Heart left ventricle (tissue), 16 donors: ENCODE data around the gene DCAF10. TPM values are rescaled to one million over a fixed set of nuclear protein-coding genes. Genes with fewer than 3 reads are reported as not detected.

Source experiments
- ATAC-seq, 4 donors: fragments of 200-7000 bp; cut with Tn5 transposase; one replicate each; pipeline ENCODE4 v1.9.1; 2020 to 2022; ENCODE audit warnings: moderate library complexity in 4 of 4, mild to moderate bottlenecking in 3 of 4, moderate number of reproducible peaks in 1 of 4
- DNase-seq, 5 donors: peaks; one replicate each; pipeline ENCODE4 v3.0.0-alpha.2; 2020
- H3K27ac ChIP-seq, 12 donors: fragments of 200-600 bp; sonication (generic) in 4 of 12; one replicate each; pipeline versions ENCODE4 v1.5.0 to v1.8.0; 2016 to 2022; ENCODE audit warnings: mild to moderate bottlenecking in 2 of 12
- H3K27me3 ChIP-seq, 9 donors: fragments of 200-600 bp; sonication (generic) in 2 of 9; one replicate each; pipeline versions ENCODE4 v1.5.1 to v1.8.0; 2016 to 2022; ENCODE audit warnings: mild to moderate bottlenecking in 3 of 9
- H3K36me3 ChIP-seq, 9 donors: fragments of 200-600 bp; sonication (generic) in 2 of 9; one replicate each; pipeline versions ENCODE4 v1.5.0 to v1.8.0; 2018 to 2022; ENCODE audit warnings: mild to moderate bottlenecking in 2 of 9
- H3K4me1 ChIP-seq, 12 donors: fragments of 200-600 bp; sonication (generic) in 4 of 12; one replicate each; pipeline versions ENCODE4 v1.5.0 to v1.8.0; 2016 to 2022; ENCODE audit warnings: mild to moderate bottlenecking in 3 of 12
- H3K4me3 ChIP-seq, 12 donors: fragments of 200-600 bp; sonication (generic) in 4 of 12; one replicate each; pipeline versions ENCODE4 v1.5.0 to v1.8.0; 2017 to 2022; ENCODE audit warnings: mild to moderate bottlenecking in 9 of 12, moderate library complexity in 4 of 12
- H3K9me3 ChIP-seq, 12 donors: fragments of 200-600 bp; sonication (generic) in 4 of 12; one replicate each; pipeline versions ENCODE4 v1.5.0 to v1.8.0; 2016 to 2022; ENCODE audit warnings: mild to moderate bottlenecking in 1 of 12
- CTCF ChIP-seq, 12 donors: fragments of 200-600 bp; sonication (generic) in 4 of 12; IDR thresholded peaks; one replicate each; pipeline versions ENCODE4 v1.5.0 to v1.8.0; 2018 to 2022; ENCODE audit warnings: antibody characterized with exemption in 12 of 12, mild to moderate bottlenecking in 5 of 12
- POLR2A ChIP-seq, 2 donors: fragments of 450-650 bp; IDR thresholded peaks; one replicate each; pipeline ENCODE4 v1.6.1; 2017; ENCODE audit warnings: antibody characterized with exemption in 2 of 2, mild to moderate bottlenecking in 2 of 2, moderate library complexity in 2 of 2
- WGBS, 4 donors: extraction: QIAGEN DNeasy Blood & Tissue Kit in 2 of 4; methylation state at CpG; one replicate each; pipeline versions ENCODE4 v1.1.5 to v1.1.7; 2013 to 2018; 5-methylcytosine and 5-hydroxymethylcytosine counted together
- intact Hi-C, 10 donors: fragments of 100-400 bp; cut with DNase I; formaldehyde crosslinking; loops; one replicate each; pipeline versions ENCODE4 v1.11.1 to v1.14.2; 2022
- polyA plus RNA-seq, 2 donors: library from polyadenylated mRNA; stranded (reverse); fragments of 200-250 nt; gene quantifications; one replicate each; pipeline ENCODE4 v1.2.3, GENCODE V29; 2013
- total RNA-seq, 9 donors: library from RNA; depleted of rRNA in 2 of 9; stranded (reverse); fragments of >200 nt in 2 of 9; fragmentation: NEBNext Ultra II Directional in 3 of 9; extraction: Animal tissue kit (Norgen Biotek cat#: 25700) in 3 of 9; gene quantifications; one replicate each; pipeline versions ENCODE4 v1.1.0 to v1.2.4, GENCODE V29; 2016 to 2023
- donor health status: ischemic (EF 13 %, LVEDD 7.1; RV severe dilation, severe dysfunction).
- donor health status: healthy with polysubstance abuse.
- donor health status: DM: no; HTN: yes; CAD: no.
- donor health status: DM: no; HTN: no; CAD: no.
- donor health status: ischemic (EF 25% LVEDD 6.9; RV normal size, moderate dysfunction).
- donor health status: ischemic (EF 25% LVEDD 5.7; RV mildly dilated, moderate dysfunction).
- donor health status: healthy.
- donor health status: DM: yes; HTN: yes; CAD: no.
- donor health status: ischemic (EF 35%, LVEDD 5.7; RV mildly dilated, moderate dysfunction).
- donor health status: nonischemic (EF 11% LVEDD 7.7; RV severe dilation, severe dysfunction).
- donor health status: DM: yes; HTN: yes; CAD: no.
- donor health status: PGD.
- donor health status: ischemic (EF 29% LVEDD 5.4; RV normal size, mild dysfunction).
- donor health status: nonischemic (EF 23%, LVEDD 6.1; RV moderate dilation, normal function).

Gene DCAF10
- total and polyA plus RNA-seq, 11 donors = 5.0 to 24.3 (median 19.8) TPM

GRCh38 chr9:37892063-37892462 is 91.5 kb downstream of the DCAF10 start:
- Histone ChIP-seq H3K27ac (no peak overlapping the region), H3K4me3 (no peak overlapping the region), H3K4me1 (no peaks in the 10 kb centered on the region), H3K9me3 (no peaks in the 10 kb centered on the region), H3K36me3 (peaks cover 0 to 79% (median 54%) of the 10 kb centered on the region in 9 donors), H3K27me3 (no peaks in the 10 kb centered on the region)
- DNase-seq (no peak), ATAC-seq (no peak)
- intact Hi-C loops = no loop called here
- 82 to 85% (median 84%) methylated on average over 8 of the region's 8 CpGs for WGBS, 4 donors
- no peak for TF ChIP-seq CTCF (IDR thresholded peaks at IDR 0.05)
- TF ChIP-seq POLR2A (IDR thresholded peaks at IDR 0.05) = no peak

GRCh38 chr9:37897665-37898064 is 97.1 kb downstream of the DCAF10 start:
- peaks cover 0 to 75% (median 68%) of the 10 kb centered on the region in 9 donors for H3K36me3 ChIP-seq
- peaks cover 0 to 10% (median 7%) of the 10 kb centered on the region in 12 donors for H3K4me1 ChIP-seq
- no peak overlapping the region for H3K27ac ChIP-seq
- WGBS, 4 donors = 49 to 60% (median 56%) methylated on average over 2 of the region's 2 CpGs
- H3K4me3 ChIP-seq = no peak overlapping the region
- no peak for DNase-seq
- TF ChIP-seq CTCF (IDR thresholded peaks at IDR 0.05) = no peak
- intact Hi-C loops = no loop called here
- no peaks in the 10 kb centered on the region for H3K27me3 ChIP-seq
- ATAC-seq = no peak
- no peaks in the 10 kb centered on the region for H3K9me3 ChIP-seq

GRCh38 chr9:37899041-37899440 is 98.4 kb downstream of the DCAF10 start:
- Histone ChIP-seq H3K9me3 (no peaks in the 10 kb centered on the region), H3K36me3 (peaks cover 0 to 61% (median 54%) of the 10 kb centered on the region in 9 donors), H3K27me3 (no peaks in the 10 kb centered on the region), H3K4me1 (peaks cover 0 to 17% (median 14%) of the 10 kb centered on the region in 12 donors), H3K4me3 (no peak overlapping the region), H3K27ac (no peak overlapping the region)
- intact Hi-C loops = no loop called here
- no peak for ATAC-seq
- no peak for DNase-seq
- TF ChIP-seq POLR2A (IDR thresholded peaks at IDR 0.05) = no peak
- TF ChIP-seq CTCF (IDR thresholded peaks at IDR 0.05) = no peak
- 84 to 91% (median 89%) methylated on average over 2 of the region's 2 CpGs for WGBS, 4 donors

- H3K27ac ChIP-seq = no peak overlapping the region
Observed at GRCh38 chr9:37902131-37902530, 101.5 kb downstream of the DCAF10 start.

More at GRCh38 chr9:37902131-37902530, 101.5 kb downstream of the DCAF10 start:
- no peak for TF ChIP-seq CTCF (IDR thresholded peaks at IDR 0.05)
- no peak for TF ChIP-seq POLR2A (IDR thresholded peaks at IDR 0.05)
- intact Hi-C loops = loop anchor here in 4 of 10 donors (2.0 to 10.0 kb wide), 5 partner anchors 147 to 493 kb away; partner anchors contain the start of gene ALDH1B1 (in 2 of the 4)
- peak overlapping the region in 1 of 12 donors; percentile 93 for H3K4me3 ChIP-seq
- H3K27me3 ChIP-seq = no peaks in the 10 kb centered on the region
- H3K4me1 ChIP-seq = peaks cover 0 to 27% (median 21%) of the 10 kb centered on the region in 12 donors
- peaks cover 0 to 30% (median 25%) of the 10 kb centered on the region in 9 donors for H3K36me3 ChIP-seq
- DNase-seq (no peak), ATAC-seq (no peak)
- no peaks in the 10 kb centered on the region for H3K9me3 ChIP-seq
